T-helper 2 cell treated with Interferon-gamma antibody and Interleukin-4, amounts not matched to agents 5 μg/mL and 100 μg/mL, for 36 hours (primary cell): Measurements from ENCODE around the gene SAA2.
"Not testable (repeated sequence)": the region's sequence is repeated elsewhere in the genome, so short reads cannot be mapped to it uniquely, and the experiment has no call there.

Source experiments
- DNase-seq: peaks from one replicate; pipeline ENCODE4 v3.0.0; 2021; ENCODE audit warnings: low spot score
- H3K27ac Mint-ChIP-seq: one replicate; pipeline ENCODE4 v1.8.0; 2021; ENCODE audit warnings: mild to moderate bottlenecking, mixed read lengths
- H3K27me3 Mint-ChIP-seq: one replicate; pipeline ENCODE4 v1.8.0; 2021; ENCODE audit warnings: low read depth, mixed read lengths
- H3K36me3 Mint-ChIP-seq: one replicate; pipeline ENCODE4 v1.8.0; 2021; ENCODE audit warnings: low read depth, mixed read lengths
- H3K4me1 Mint-ChIP-seq: one replicate; pipeline ENCODE4 v1.8.0; 2021; ENCODE audit warnings: low read depth, mixed read lengths
- H3K4me3 Mint-ChIP-seq: one replicate; pipeline ENCODE4 v1.8.0; 2022; ENCODE audit warnings: mild to moderate bottlenecking, moderate library complexity, mixed read lengths
- H3K9me3 Mint-ChIP-seq: one replicate; pipeline ENCODE4 v1.8.0; 2021; ENCODE audit warnings: mixed read lengths

The SAA2 gene

DNA sequence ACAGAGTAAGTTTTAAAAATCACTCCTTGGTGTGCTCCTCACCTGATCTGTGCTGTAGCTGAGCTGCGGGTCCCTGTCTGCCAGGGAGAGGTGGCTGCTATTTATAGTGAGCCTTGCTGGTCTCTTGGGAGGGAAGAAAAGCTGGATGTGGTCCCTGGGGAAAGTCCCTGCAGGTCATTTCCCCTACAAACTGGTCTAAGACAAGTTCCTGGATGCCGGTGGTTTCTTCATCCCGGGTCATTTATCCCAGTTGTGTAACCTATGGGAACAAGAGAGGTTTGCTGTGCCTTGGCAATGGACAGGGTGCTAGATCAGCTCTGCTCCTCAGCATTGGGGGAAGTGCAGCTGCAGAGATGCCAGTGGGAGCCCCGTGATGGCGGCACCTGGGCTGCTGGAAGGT lies at the start of gene SAA2:
SAA2 (minus strand) TSS at position 108 of the 400 bp plus-strand sequence. CDS start 657 bp downstream, outside the sequence.
- Mint-ChIP-seq H3K4me1 (peaks cover 26% of the 10 kb centered on the region), H3K9me3 (no peaks in the 10 kb centered on the region), H3K27me3 (peaks cover 2% of the 10 kb centered on the region), H3K4me3 (no peak within 1 kb of the TSS), H3K36me3 (no peaks in the 10 kb centered on the region), H3K27ac (no peak within 1 kb of the TSS)
- no peak for DNase-seq

GRCh38 chr11:18295316-18295715 lies 46.8 kb upstream of the SAA2 start:
- no peak for DNase-seq
- peaks cover 62% of the 10 kb centered on the region for H3K36me3 Mint-ChIP-seq
- no peaks in the 10 kb centered on the region for H3K9me3 Mint-ChIP-seq
- H3K27ac Mint-ChIP-seq = no peak overlapping the region
- no peak overlapping the region for H3K4me3 Mint-ChIP-seq
- peaks cover 9% of the 10 kb centered on the region for H3K4me1 Mint-ChIP-seq
- no peaks in the 10 kb centered on the region for H3K27me3 Mint-ChIP-seq

- Mint-ChIP-seq H3K36me3 (peaks cover 63% of the 10 kb centered on the region), H3K27me3 (no peaks in the 10 kb centered on the region), H3K4me1 (peaks cover 9% of the 10 kb centered on the region), H3K27ac (no peak overlapping the region), H3K4me3 (no peak overlapping the region), H3K9me3 (no peaks in the 10 kb centered on the region)
- no peak for DNase-seq
Measured at GRCh38 chr11:18294862-18295261, 46.4 kb upstream of the SAA2 start.

DNA sequence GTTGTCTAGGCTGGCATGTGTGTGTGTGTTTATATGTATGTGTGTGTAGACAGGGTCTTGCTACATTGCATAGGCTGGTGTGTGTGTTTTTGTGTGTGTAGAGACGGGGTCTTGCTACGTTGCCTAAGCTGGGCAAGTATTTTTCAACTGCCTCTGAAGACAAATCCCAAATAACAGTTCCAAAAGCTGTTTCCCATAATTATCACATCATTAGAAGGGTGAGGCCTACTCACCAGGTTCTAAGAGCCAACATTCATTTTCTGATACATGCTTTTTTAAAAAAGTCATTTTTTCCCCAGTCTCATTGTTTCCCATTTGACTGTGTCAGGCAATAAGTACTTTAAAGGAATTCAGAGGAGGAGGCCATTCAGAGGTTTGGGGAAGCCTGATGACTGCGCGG lies 40.4 kb upstream of the SAA2 start:
- H3K36me3 Mint-ChIP-seq = peaks cover 50% of the 10 kb centered on the region
- DNase-seq = no peak
- no peak overlapping the region for H3K27ac Mint-ChIP-seq

GRCh38 chr11:18285841-18286240 lies 37.4 kb upstream of the SAA2 start:
- no peak for DNase-seq
- Mint-ChIP-seq H3K27ac (no peak overlapping the region), H3K4me1 (peaks cover 10% of the 10 kb centered on the region), H3K36me3 (peaks cover 53% of the 10 kb centered on the region), H3K9me3 (no peaks in the 10 kb centered on the region), H3K27me3 (no peaks in the 10 kb centered on the region), H3K4me3 (no peak overlapping the region)

More for the DNA sequence above, 40.4 kb upstream of the SAA2 start:
- Mint-ChIP-seq H3K9me3 (no peaks in the 10 kb centered on the region), H3K27me3 (no peaks in the 10 kb centered on the region), H3K4me3 (no peak overlapping the region), H3K4me1 (peaks cover 2% of the 10 kb centered on the region)

DNA sequence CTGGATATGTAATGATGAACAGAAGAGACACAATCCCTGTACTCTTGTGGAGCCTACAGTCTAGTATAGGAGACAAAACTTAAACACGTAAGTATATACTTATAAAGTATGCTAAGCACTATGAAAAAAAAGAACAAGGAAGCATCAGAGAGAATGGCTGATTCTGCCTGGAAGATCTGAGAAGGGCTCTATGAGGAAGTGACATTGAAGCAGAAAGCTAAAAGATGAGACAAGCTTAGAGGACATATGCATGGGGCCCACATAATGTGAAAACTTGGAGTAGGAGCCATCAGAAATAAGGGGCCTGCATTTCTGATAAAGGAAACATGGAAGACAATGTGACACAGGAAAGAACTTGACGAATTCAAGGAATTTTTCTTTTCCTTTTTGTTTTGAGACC lies 34.2 kb upstream of the SAA2 start:
- H3K27ac Mint-ChIP-seq = peak overlapping the region; percentile 38
- H3K36me3 Mint-ChIP-seq = peaks cover 64% of the 10 kb centered on the region
- peaks cover 22% of the 10 kb centered on the region for H3K4me1 Mint-ChIP-seq
- no peak for DNase-seq
- H3K9me3 Mint-ChIP-seq = no peaks in the 10 kb centered on the region
- no peak overlapping the region for H3K4me3 Mint-ChIP-seq
- H3K27me3 Mint-ChIP-seq = no peaks in the 10 kb centered on the region

DNA sequence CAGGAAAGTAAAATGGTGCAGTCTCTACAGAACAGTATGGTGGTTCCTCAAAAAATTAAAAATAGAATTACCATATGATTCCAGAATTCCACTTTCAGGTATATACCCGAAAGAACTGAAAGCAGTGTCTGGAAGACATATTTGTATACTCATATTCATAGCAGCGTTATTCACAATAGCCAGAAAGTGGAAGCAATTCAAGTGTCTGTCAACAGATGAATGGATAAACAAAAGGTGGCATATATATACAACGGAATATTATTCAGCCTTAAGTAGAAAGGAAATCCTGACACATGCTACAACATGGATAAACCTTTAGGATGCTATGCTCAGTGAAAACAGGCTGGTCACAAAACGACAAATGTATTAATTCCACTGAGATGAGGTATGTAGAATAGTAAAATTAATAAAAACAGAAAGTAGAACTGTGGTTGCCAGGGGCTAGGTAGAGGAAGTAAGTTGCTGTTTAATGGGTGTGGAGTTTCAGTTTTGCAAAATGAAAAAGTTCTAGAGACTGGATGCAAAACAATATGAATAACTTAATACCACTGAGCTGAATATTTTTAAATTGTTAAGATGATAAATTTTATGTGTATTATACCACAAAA lies 32.1 kb upstream of the SAA2 start:
- Mint-ChIP-seq H3K27ac (peak overlapping the region; percentile 76), H3K36me3 (peaks cover 54% of the 10 kb centered on the region), H3K4me3 (peak overlapping the region; percentile 61), H3K9me3 (no peaks in the 10 kb centered on the region), H3K27me3 (no peaks in the 10 kb centered on the region), H3K4me1 (peaks cover 22% of the 10 kb centered on the region)
- DNase-seq = no peak

- Mint-ChIP-seq H3K9me3 (no peaks in the 10 kb centered on the region), H3K36me3 (peaks cover 50% of the 10 kb centered on the region), H3K4me1 (peaks cover 21% of the 10 kb centered on the region), H3K4me3 (no peak overlapping the region), H3K27me3 (no peaks in the 10 kb centered on the region), H3K27ac (no peak overlapping the region)
- no peak for DNase-seq
Measured at GRCh38 chr11:18277565-18278271, 29.2 kb upstream of the SAA2 start.

DNA sequence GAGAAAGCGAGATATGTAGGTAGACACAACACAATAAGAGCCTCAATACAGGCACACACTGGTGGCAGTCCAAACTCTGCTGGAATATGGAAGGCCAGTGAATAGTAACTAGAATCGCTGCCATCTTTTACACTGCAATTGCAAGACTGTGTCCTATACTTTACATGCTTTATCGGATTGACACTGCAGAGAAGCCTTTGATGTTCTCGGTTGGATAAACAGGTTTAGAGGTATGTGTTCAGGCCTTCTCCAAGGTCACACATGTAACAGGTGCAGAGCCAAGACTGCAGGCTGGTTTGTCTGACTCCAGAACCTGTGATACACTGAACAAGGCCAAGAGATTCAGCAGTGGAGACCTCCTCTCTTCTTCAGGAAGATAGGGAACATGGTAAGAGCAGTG lies 22.7 kb upstream of the SAA2 start:
- H3K4me1 Mint-ChIP-seq = peaks cover 6% of the 10 kb centered on the region
- DNase-seq = no peak
- no peak overlapping the region for H3K4me3 Mint-ChIP-seq
- H3K9me3 Mint-ChIP-seq = no peaks in the 10 kb centered on the region
- H3K27me3 Mint-ChIP-seq = peaks cover 2% of the 10 kb centered on the region
- no peak overlapping the region for H3K27ac Mint-ChIP-seq
- H3K36me3 Mint-ChIP-seq = peaks cover 7% of the 10 kb centered on the region

DNA sequence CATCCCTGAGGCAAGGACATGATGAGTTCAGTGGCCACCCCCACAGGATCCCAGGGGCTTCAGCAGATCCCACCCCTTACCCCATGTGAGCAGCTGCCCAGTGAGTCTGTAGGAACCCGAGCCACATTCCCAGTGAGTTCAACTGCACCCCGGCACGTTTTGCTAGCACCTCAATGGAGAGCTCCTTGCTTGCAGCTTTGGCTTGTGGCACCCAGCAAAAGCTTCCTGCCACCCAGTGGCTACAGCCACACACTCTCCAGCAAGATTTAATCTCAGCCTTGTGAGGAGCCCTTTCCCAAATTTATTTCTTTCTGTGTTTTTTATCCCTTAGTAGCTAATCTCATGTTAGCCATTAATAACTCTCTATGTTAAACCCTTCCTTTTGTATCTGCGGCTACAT lies 21.6 kb upstream of the SAA2 start:
- Mint-ChIP-seq H3K4me1 (peaks cover 8% of the 10 kb centered on the region), H3K36me3 (peaks cover 4% of the 10 kb centered on the region), H3K27me3 (peaks cover 2% of the 10 kb centered on the region), H3K27ac (no peak overlapping the region), H3K9me3 (no peaks in the 10 kb centered on the region), H3K4me3 (no peak overlapping the region)
- no peak for DNase-seq

GRCh38 chr11:18269252-18269651 lies 20.8 kb upstream of the SAA2 start:
- not testable (repeated sequence) for H3K27me3 Mint-ChIP-seq, H3K36me3 Mint-ChIP-seq, DNase-seq, H3K4me3 Mint-ChIP-seq, H3K9me3 Mint-ChIP-seq, H3K27ac Mint-ChIP-seq
- peaks cover 12% of the 10 kb centered on the region for H3K4me1 Mint-ChIP-seq

GRCh38 chr11:18267335-18268133 lies 19.1 kb upstream of the SAA2 start:
- DNase-seq, H3K27me3 Mint-ChIP-seq, H3K9me3 Mint-ChIP-seq, H3K36me3 Mint-ChIP-seq, H3K4me3 Mint-ChIP-seq: not testable (repeated sequence)
- H3K27ac Mint-ChIP-seq = peak overlapping the region; percentile 54
- peaks cover 18% of the 10 kb centered on the region for H3K4me1 Mint-ChIP-seq

DNA sequence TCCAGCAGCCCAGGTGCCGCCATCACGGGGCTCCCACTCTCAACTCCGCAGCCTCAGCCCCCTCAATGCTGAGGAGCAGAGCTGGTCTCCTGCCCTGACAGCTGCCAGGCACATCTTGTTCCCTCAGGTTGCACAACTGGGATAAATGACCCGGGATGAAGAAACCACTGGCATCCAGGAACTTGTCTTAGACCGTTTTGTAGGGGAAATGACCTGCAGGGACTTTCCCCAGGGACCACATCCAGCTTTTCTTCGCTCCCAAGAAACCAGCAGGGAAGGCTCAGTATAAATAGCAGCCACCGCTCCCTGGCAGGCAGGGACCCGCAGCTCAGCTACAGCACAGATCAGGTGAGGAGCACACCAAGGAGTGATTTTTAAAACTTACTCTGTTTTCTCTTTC lies 17.5 kb upstream of the SAA2 start, which contains the start of gene SAA1:
SAA1 (plus strand) TSS at position 316 of the 400 bp plus-strand sequence. CDS start 624 bp downstream, outside the sequence.
- H3K27me3 Mint-ChIP-seq = peaks cover 6% of the 10 kb centered on the region
- no peaks in the 10 kb centered on the region for H3K9me3 Mint-ChIP-seq
- H3K27ac Mint-ChIP-seq = no peak within 1 kb of the TSS
- no peak for DNase-seq
- no peaks in the 10 kb centered on the region for H3K36me3 Mint-ChIP-seq
- peaks cover 18% of the 10 kb centered on the region for H3K4me1 Mint-ChIP-seq
- H3K4me3 Mint-ChIP-seq = no peak within 1 kb of the TSS
